ENCODE results near the gene PKN2. TPM values are rescaled to one million over a fixed set of nuclear protein-coding genes. Genes with fewer than 3 reads are reported as not detected.

PKN2 gene
- 11.7 TPM for polyA plus RNA-seq (2012; ENCODE audit: insufficient read depth, insufficient read length)

- DNase-seq (ENCODE audit: low read depth, low spot score): peak; percentile 97
- peak within 1 kb of the TSS; percentile 87 for H3K4me3 ChIP-seq (ENCODE audit: low read length)
Observed at GRCh38 chr1:88683541-88684481, at the start of gene PKN2. Gene PKN2, plus strand, starts transcription at chr1:88684273. Its CDS starts 308 bp downstream, at chr1:88684581.

GRCh38 chr1:88634538-88634937 is 49.5 kb upstream of the PKN2 start:
- DNase-seq (ENCODE audit: low read depth, low spot score): no peak
- H3K4me3 ChIP-seq (ENCODE audit: low read length): no peak overlapping the region

- H3K4me3 ChIP-seq (ENCODE audit: low read length): no peak overlapping the region
- DNase-seq (ENCODE audit: low read depth, low spot score): no peak
Observed at GRCh38 chr1:88640060-88640459, 44.0 kb upstream of the PKN2 start.

GRCh38 chr1:88645886-88646285 is 38.2 kb upstream of the PKN2 start:
- DNase-seq (ENCODE audit: low read depth, low spot score): no peak

GRCh38 chr1:88646476-88647248 is 37.4 kb upstream of the PKN2 start:
- no peak for DNase-seq (ENCODE audit: low read depth, low spot score)
- no peak overlapping the region for H3K4me3 ChIP-seq (ENCODE audit: low read length)

More at GRCh38 chr1:88645886-88646285, 38.2 kb upstream of the PKN2 start:
- H3K4me3 ChIP-seq (ENCODE audit: low read length): no peak overlapping the region

- DNase-seq (ENCODE audit: low read depth, low spot score): no peak
- no peak overlapping the region for H3K4me3 ChIP-seq (ENCODE audit: low read length)
Observed at GRCh38 chr1:88647249-88647645, 36.8 kb upstream of the PKN2 start.

- H3K4me3 ChIP-seq (ENCODE audit: low read length): no peak overlapping the region
- no peak for DNase-seq (ENCODE audit: low read depth, low spot score)
Observed at GRCh38 chr1:88647749-88648415, 36.2 kb upstream of the PKN2 start.

- no peak overlapping the region for H3K4me3 ChIP-seq (ENCODE audit: low read length)
- no peak for DNase-seq (ENCODE audit: low read depth, low spot score)
Observed at GRCh38 chr1:88648706-88649105, 35.4 kb upstream of the PKN2 start.

GRCh38 chr1:88649932-88650331 is 34.1 kb upstream of the PKN2 start:
- H3K4me3 ChIP-seq (ENCODE audit: low read length): no peak overlapping the region
- DNase-seq (ENCODE audit: low read depth, low spot score): no peak

- no peak overlapping the region for H3K4me3 ChIP-seq (ENCODE audit: low read length)
- DNase-seq (ENCODE audit: low read depth, low spot score): no peak
Observed at GRCh38 chr1:88650676-88651418, 33.2 kb upstream of the PKN2 start.

- DNase-seq (ENCODE audit: low read depth, low spot score): no peak
- H3K4me3 ChIP-seq (ENCODE audit: low read length): no peak overlapping the region
Observed at GRCh38 chr1:88655140-88655539, 28.9 kb upstream of the PKN2 start.

GRCh38 chr1:88655685-88656299 is 28.3 kb upstream of the PKN2 start:
- peak; percentile 22 for DNase-seq (ENCODE audit: low read depth, low spot score)
- no peak overlapping the region for H3K4me3 ChIP-seq (ENCODE audit: low read length)

GRCh38 chr1:88658419-88658818 is 25.7 kb upstream of the PKN2 start:
- no peak overlapping the region for H3K4me3 ChIP-seq (ENCODE audit: low read length)
- no peak for DNase-seq (ENCODE audit: low read depth, low spot score)

- DNase-seq (ENCODE audit: low read depth, low spot score): no peak
- H3K4me3 ChIP-seq (ENCODE audit: low read length): no peak overlapping the region
Observed at GRCh38 chr1:88659552-88659951, 24.5 kb upstream of the PKN2 start.

GRCh38 chr1:88661188-88661587 is 22.9 kb upstream of the PKN2 start:
- DNase-seq (ENCODE audit: low read depth, low spot score): peak; percentile 37
- no peak overlapping the region for H3K4me3 ChIP-seq (ENCODE audit: low read length)

- DNase-seq (ENCODE audit: low read depth, low spot score): no peak
- H3K4me3 ChIP-seq (ENCODE audit: low read length): no peak overlapping the region
Observed at GRCh38 chr1:88661951-88662699, 21.9 kb upstream of the PKN2 start.

GRCh38 chr1:88662723-88663122 is 21.4 kb upstream of the PKN2 start:
- no peak for DNase-seq (ENCODE audit: low read depth, low spot score)
- H3K4me3 ChIP-seq (ENCODE audit: low read length): no peak overlapping the region

- no peak for DNase-seq (ENCODE audit: low read depth, low spot score)
- H3K4me3 ChIP-seq (ENCODE audit: low read length): no peak overlapping the region
Observed at GRCh38 chr1:88668405-88668804, 15.7 kb upstream of the PKN2 start.

All from Jurkat, Clone E6-1 (cell line).